GM19372 (cell line): ENCODE data around the gene RIC1.
"Not testable (repeated sequence)": the region's sequence is repeated elsewhere in the genome, so short reads cannot be mapped to it uniquely, and the experiment has no call there.

Experiments
- ATAC-seq: cut with Tn5 transposase; IDR thresholded peaks from one replicate; pipeline ENCODE4 v1.9.1; 2021; ENCODE audit warnings: mild to moderate bottlenecking, low read depth, moderate library complexity; ENCODE audit not compliant: unreplicated experiment

RIC1 gene

GRCh38 chr9:5667391-5667790 is 38.5 kb downstream of the RIC1 start:
- no peak for ATAC-seq

- ATAC-seq = no peak
Measured at GRCh38 chr9:5670079-5670478, 41.2 kb downstream of the RIC1 start.

- no peak for ATAC-seq
Measured at GRCh38 chr9:5671711-5672353, 42.9 kb downstream of the RIC1 start.

GRCh38 chr9:5675046-5675445 is 46.1 kb downstream of the RIC1 start:
- not testable (repeated sequence) for ATAC-seq

GRCh38 chr9:5683591-5683990 is 54.7 kb downstream of the RIC1 start:
- not testable (repeated sequence) for ATAC-seq

GRCh38 chr9:5684101-5684500 is 55.2 kb downstream of the RIC1 start:
- ATAC-seq = no peak

GRCh38 chr9:5688109-5688508 is 59.2 kb downstream of the RIC1 start:
- ATAC-seq = no peak

- ATAC-seq = no peak
Measured at GRCh38 chr9:5690278-5690677, 61.4 kb downstream of the RIC1 start.

GRCh38 chr9:5695860-5696259 is 67.0 kb downstream of the RIC1 start:
- ATAC-seq = no peak

GRCh38 chr9:5696884-5697283 is 68.0 kb downstream of the RIC1 start:
- ATAC-seq = no peak

GRCh38 chr9:5698004-5698403 is 69.1 kb downstream of the RIC1 start:
- no peak for ATAC-seq

- ATAC-seq = no peak
Measured at GRCh38 chr9:5698810-5699556, 70.1 kb downstream of the RIC1 start.

- no peak for ATAC-seq
Measured at GRCh38 chr9:5708414-5708813, 79.5 kb downstream of the RIC1 start.

GRCh38 chr9:5712651-5713390 is 83.9 kb downstream of the RIC1 start:
- ATAC-seq = no peak

- no peak for ATAC-seq
Measured at GRCh38 chr9:5714501-5715401, 85.8 kb downstream of the RIC1 start.

GRCh38 chr9:5715548-5716127 is 86.7 kb downstream of the RIC1 start:
- ATAC-seq = no peak

GRCh38 chr9:5717434-5717833 is 88.5 kb downstream of the RIC1 start:
- not testable (repeated sequence) for ATAC-seq

- ATAC-seq = no peak
Measured at GRCh38 chr9:5718296-5719032, 89.6 kb downstream of the RIC1 start.

- ATAC-seq = no peak
Measured at GRCh38 chr9:5719100-5719926, 90.4 kb downstream of the RIC1 start.
